Activated CD8-positive, alpha-beta memory T cell treated with anti-CD3 and anti-CD28 coated beads, Interleukin-2, amount 50 U/mL, for 24 hours (primary cell): Measurements from ENCODE around the gene DNAH3.
A peak's percentile ranks its signal among the peaks of the same experiment; 100 is the strongest.

Experiments used
- DNase-seq: peaks from one replicate; pipeline ENCODE4 v3.0.0-alpha.2; 2020; ENCODE audit errors: extremely low read depth

DNAH3 gene

GRCh38 chr16:20906341-20907255, 244.0 kb downstream of the DNAH3 start:
- DNase-seq, result no peak

- DNase-seq, result no peak
Observed at GRCh38 chr16:20905576-20905975, 245.1 kb downstream of the DNAH3 start.

- DNase-seq, result no peak
Observed at GRCh38 chr16:20904507-20905081, 246.1 kb downstream of the DNAH3 start.

GRCh38 chr16:20903899-20904506, 246.6 kb downstream of the DNAH3 start:
- no peak for DNase-seq

- DNase-seq, result no peak
Observed at GRCh38 chr16:20903116-20903898, 247.3 kb downstream of the DNAH3 start.

- DNase-seq, result no peak
Observed at GRCh38 chr16:20902426-20902825, 248.2 kb downstream of the DNAH3 start.

GRCh38 chr16:20901436-20902112, 249.1 kb downstream of the DNAH3 start:
- no peak for DNase-seq

GRCh38 chr16:20901068-20901435, 249.6 kb downstream of the DNAH3 start:
- DNase-seq, result no peak

GRCh38 chr16:20900299-20901067, 250.2 kb downstream of the DNAH3 start, which contains the start of the genes DCUN1D3 and LYRM1:
Gene DCUN1D3, minus strand, starts transcription at chr16:20900358. Its CDS starts 37,820 bp downstream, at chr16:20862538.
Gene LYRM1, plus strand, starts transcription at chr16:20900771. Its CDS starts 14,785 bp downstream, at chr16:20915556.
- peak; percentile 69 for DNase-seq

- DNase-seq, result no peak
Observed at GRCh38 chr16:20899477-20900298, 251.0 kb downstream of the DNAH3 start.

GRCh38 chr16:20899071-20899470, 251.6 kb downstream of the DNAH3 start:
- no peak for DNase-seq

GRCh38 chr16:20897922-20898321, 252.7 kb downstream of the DNAH3 start:
- DNase-seq, result no peak

GRCh38 chr16:20897253-20897897, 253.3 kb downstream of the DNAH3 start:
- DNase-seq, result no peak

- no peak for DNase-seq
Observed at GRCh38 chr16:20894388-20894787, 256.3 kb downstream of the DNAH3 start.

- no peak for DNase-seq
Observed at GRCh38 chr16:20889625-20890275, 260.9 kb downstream of the DNAH3 start.

- no peak for DNase-seq
Observed at GRCh38 chr16:20887207-20887606, 263.4 kb downstream of the DNAH3 start.

GRCh38 chr16:20886320-20886719, 264.3 kb downstream of the DNAH3 start:
- DNase-seq, result no peak

GRCh38 chr16:20884240-20884556, 266.4 kb downstream of the DNAH3 start:
- DNase-seq, result no peak
